Tibial nerve (tissue), 3 donors: ENCODE data around the gene HTRA3.

Experiments
- CTCF ChIP-seq, 5 experiments: fragments of 200-600 bp in 3 of 5; fragments of 450-650 bp in 2 of 5; sonication (generic) in 3 of 5; IDR thresholded peaks; one replicate each; pipeline ENCODE4 v1.5.1; 2016 to 2019; ENCODE audit warnings: antibody characterized with exemption in 5 of 5, mild to moderate bottlenecking in 3 of 5, moderate library complexity in 2 of 5
- POLR2A ChIP-seq, 2 donors: fragments of 450-650 bp; IDR thresholded peaks; one replicate each; pipeline ENCODE4 v1.6.1; 2017; ENCODE audit warnings: antibody characterized with exemption in 2 of 2, mild to moderate bottlenecking in 2 of 2, moderate library complexity in 2 of 2

- TF ChIP-seq POLR2A (IDR thresholded peaks at IDR 0.05) (no peak), CTCF (IDR thresholded peaks at IDR 0.05) (no peak)
Measured at GRCh38 chr4:8307121-8307520, 37.6 kb downstream of the HTRA3 start.
